Stimulated activated naive CD4-positive, alpha-beta T cell (primary cell): ENCODE measurements around the gene MAP4K2.
"Not testable (repeated sequence)": the region's sequence is repeated elsewhere in the genome, so short reads cannot be mapped to it uniquely, and the experiment has no call there.

Source experiments
- DNase-seq, 6 experiments: peaks; one replicate each; lab custom pipeline; 2025; lab: John Stamatoyannopoulos, UW

The MAP4K2 gene

GRCh38 chr11:64803158-64803845 is at the start of gene MAP4K2:
Gene MAP4K2, minus strand, starts transcription at chr11:64803214. Its CDS starts 65 bp downstream, at chr11:64803149.
- DNase-seq: peak; percentile 75 to 87 (median 82)

GRCh38 chr11:64851831-64852351 is 48.9 kb upstream of the MAP4K2 start:
- no peak for DNase-seq

GRCh38 chr11:64850979-64851567 is 48.1 kb upstream of the MAP4K2 start:
- peak in 4 of 6 experiments; percentile 19 to 51 (median 46) for DNase-seq

GRCh38 chr11:64849598-64850356 is 46.8 kb upstream of the MAP4K2 start:
- no peak for DNase-seq

DNA sequence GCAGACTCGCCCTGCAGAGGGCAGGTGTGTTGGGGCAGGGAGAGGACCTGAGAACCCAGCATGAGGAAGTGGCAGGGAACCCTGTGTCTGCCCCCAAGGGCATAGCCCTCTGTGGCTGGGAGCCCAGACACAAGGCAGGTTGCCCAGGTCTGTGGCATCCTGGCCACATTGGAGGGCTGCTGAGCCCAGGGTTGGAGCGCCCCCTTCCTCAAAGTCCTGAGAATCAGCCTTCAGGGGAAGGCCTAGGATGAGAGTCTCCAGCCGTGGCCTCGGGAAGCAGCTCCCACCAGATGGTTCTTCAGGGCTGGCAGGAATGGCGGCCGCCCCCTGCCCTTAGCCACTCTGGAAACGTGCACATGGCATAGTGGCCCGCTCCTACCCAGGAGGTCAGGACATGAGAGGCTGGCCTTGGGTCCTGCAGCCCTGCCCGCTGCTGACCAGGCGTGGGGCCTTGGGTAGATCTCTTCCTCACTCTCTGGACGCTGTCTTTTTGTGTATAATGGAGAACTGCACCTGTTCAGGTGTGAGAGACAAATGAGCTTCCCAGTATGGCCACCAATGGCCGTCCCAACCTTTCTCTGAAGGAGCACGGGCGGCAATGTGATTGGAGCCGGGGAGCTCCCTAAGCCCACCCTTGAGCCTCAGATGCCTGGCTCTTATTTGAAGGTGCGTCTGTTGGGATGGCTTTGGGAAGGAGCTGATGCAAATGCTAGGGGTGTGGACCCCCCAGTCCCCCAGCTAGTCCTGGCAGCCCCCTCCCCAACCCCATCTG is 46.0 kb upstream of the MAP4K2 start:
- peak in 2 of 6 experiments; percentile 31 to 44 for DNase-seq

- no peak for DNase-seq
Observed at GRCh38 chr11:64848214-64848825, 45.3 kb upstream of the MAP4K2 start.

DNA sequence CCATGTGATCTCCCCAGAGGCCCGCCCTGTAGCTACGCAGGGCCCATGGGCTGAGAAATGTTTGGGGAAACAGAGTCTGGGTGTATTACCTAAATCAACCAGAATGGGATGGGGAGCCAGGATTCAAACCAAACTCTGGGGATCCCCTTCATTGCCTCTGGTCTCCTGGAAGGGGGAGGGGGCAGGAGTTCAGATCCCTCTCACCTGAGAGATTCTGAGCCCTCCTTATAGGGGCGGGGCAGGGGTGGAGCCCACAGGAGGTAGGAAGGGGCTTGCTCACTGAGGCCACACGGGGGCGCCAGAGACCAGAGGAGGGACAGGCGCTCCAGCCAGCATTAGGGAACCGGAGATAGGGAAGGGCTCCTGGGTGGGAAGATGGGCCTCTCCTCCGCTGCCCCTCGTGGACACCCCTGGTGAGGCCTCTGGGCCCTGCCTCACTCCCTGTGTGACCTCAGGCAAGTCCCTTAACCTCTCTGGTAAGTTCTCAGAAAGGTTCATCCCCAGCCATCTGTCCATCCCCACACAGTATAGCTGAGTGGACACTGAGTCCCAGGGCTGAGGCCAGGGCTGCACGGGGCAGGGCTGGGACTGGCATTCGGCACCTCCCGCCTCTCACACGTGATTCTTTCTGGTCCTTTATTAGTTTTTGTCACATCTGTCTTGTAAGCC is 44.1 kb upstream of the MAP4K2 start:
- DNase-seq: peak; percentile 65 to 92 (median 89)

- DNase-seq: not testable (repeated sequence)
Observed at GRCh38 chr11:64845776-64846129, 42.7 kb upstream of the MAP4K2 start.

DNA sequence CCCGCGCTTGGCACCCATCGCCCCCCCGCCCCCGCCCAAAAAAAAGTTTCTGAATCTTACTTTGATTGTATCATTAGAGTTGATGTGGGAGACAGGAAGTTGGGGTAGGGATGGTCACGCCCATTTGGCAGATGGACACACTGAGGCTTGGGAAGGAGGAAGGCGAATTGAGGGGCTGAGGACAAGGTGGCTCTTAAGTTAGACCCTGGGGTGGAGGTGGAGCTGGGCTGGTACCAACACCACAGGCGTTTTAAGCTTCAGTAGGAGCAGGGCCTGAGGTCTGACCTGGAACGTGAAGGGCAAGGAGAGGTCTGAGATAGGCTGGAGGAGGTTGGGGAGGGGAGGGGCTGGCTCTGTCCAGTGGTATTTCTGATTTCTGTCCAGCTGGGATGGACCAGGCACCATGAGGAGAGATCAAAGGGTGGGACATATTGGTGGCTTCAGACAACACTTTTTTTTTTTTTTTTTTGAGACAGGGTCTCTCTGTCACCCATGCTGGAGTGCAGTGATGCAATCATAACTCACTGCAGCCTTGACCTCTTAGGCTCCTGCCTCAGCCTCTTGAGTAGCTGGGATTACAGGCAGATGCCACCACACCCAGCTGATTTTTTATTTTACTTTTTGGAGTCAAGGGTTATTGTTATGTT is 42.2 kb upstream of the MAP4K2 start:
- DNase-seq: no peak

GRCh38 chr11:64844330-64845128 is 41.5 kb upstream of the MAP4K2 start, which contains the start of gene CDC42BPG:
Gene CDC42BPG, minus strand, starts transcription at chr11:64844653. Its CDS starts 84 bp downstream, at chr11:64844569.
- peak; percentile 55 to 79 (median 73) for DNase-seq

- no peak for DNase-seq
Observed at GRCh38 chr11:64843686-64844329, 40.8 kb upstream of the MAP4K2 start.

DNA sequence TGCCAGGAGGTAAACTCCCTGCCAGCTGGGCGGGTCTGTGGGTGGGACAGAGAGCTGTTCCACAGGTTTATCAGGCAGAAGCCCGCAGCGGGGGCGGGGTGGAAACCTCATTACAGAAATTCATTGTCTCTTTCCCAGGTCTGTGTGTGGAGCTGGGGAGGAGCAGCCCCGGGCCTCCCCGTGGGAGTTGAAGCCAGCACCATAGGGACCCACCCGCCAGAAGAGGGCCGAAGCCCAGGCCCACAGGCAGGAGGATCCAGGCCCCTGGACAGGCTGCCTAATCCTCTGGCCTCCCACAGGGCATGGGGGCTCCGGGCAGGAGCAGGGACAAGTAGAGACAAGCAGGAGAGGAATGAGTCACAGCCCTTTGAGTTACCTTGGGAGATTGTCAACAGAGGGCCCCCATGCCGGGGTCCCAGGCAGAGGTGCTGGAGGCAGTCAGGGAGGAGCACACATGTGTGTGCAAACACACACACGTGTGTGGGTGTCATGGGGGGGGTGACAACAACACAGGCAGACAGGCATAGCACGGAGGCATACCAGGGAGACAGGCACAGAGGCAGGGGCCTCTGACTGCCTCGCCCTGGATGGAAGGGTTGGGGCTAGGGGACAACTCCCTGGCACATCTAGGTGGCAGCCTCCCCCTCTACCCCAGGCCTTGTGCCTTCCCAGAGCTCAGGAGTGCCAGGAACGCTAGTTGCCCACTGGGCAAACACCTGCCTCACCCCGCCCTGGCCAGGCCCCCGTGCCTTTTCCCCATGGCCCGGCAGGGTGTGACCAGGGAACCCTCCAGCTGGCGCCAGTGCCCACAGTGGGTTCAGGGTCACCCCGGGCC is 40.1 kb upstream of the MAP4K2 start:
- no peak for DNase-seq

- no peak for DNase-seq
Observed at GRCh38 chr11:64842366-64842759, 39.3 kb upstream of the MAP4K2 start.

DNA sequence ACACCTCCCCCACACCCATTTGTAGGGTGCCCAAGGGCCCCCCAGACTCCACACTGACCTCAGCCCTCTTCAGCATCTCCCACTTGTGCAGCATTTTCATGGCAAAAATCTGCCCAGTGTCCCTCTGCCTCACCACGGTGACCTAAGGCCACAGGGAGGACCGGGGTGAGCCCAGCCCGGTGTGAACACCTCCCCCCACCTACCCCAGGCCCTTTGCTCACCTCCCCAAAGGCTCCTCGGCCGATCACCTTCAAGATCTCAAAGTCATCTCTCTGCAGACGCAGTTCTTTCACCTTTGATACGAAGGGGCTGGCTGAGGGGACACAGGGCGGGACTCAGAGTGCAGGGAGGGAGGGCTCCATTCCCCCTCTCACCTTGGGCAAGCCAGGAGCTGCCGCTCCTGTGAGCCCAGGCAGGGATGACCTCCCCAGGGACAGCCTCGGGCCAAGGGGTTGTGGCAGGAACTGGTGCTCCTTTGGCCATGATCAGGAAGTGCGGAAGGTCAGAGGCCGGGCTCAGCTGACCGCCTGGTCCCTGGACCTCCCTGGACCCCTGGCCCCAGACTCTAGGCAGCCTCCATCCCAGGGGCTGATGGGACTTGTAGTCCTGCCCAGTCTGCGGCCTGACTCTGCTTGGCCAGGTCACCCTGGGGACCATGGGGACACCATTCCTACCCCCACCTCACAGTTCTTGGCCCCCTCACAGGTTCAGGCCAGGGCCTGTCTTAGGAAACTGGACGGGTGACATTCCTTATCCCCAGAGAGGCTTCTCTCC is 38.8 kb upstream of the MAP4K2 start:
- no peak for DNase-seq

GRCh38 chr11:64839887-64840782 is 37.1 kb upstream of the MAP4K2 start:
- DNase-seq: no peak

GRCh38 chr11:64839335-64839734 is 36.3 kb upstream of the MAP4K2 start:
- DNase-seq: no peak
